NT2/D1 (cell line): ENCODE results near the gene FOSB.
A peak's percentile ranks its signal among the peaks of the same experiment; 100 is the strongest.
"Not testable (repeated sequence)": the region's sequence is repeated elsewhere in the genome, so short reads cannot be mapped to it uniquely, and the experiment has no call there.

ENCODE experiments used
- DNase-seq: peaks from one replicate; pipeline ENCODE4 v3.0.0-alpha.2; 2011; ENCODE audit warnings: low read depth, low spot score
- H3K27me3 ChIP-seq: 2 replicates; pipeline ENCODE4 v1.6.0; 2011; ENCODE audit warnings: mild to moderate bottlenecking; ENCODE audit not compliant: insufficient read length, insufficient read depth
- H3K36me3 ChIP-seq: 2 replicates; pipeline ENCODE4 v1.6.1; 2011; ENCODE audit warnings: mild to moderate bottlenecking, low read length, mixed read lengths; ENCODE audit not compliant: insufficient read depth, insufficient read length
- H3K4me1 ChIP-seq: 2 replicates; pipeline ENCODE4 v1.5.1; 2011; ENCODE audit not compliant: insufficient read depth, insufficient read length
- H3K4me3 ChIP-seq: 2 replicates; pipeline ENCODE4 v1.5.1; 2011; ENCODE audit warnings: low read depth; ENCODE audit not compliant: insufficient read length
- H3K9ac ChIP-seq: 2 replicates; pipeline ENCODE4 v1.6.0; 2011; ENCODE audit warnings: low read depth; ENCODE audit not compliant: insufficient read length
- H3K9me3 ChIP-seq: 2 replicates; pipeline ENCODE4 v1.5.1; 2011; ENCODE audit warnings: mild to moderate bottlenecking, low read length; ENCODE audit not compliant: insufficient read depth
- SUZ12 ChIP-seq: IDR thresholded peaks from 2 replicates; pipeline ENCODE4 v1.6.1; 2011; ENCODE audit not compliant: insufficient read length, insufficient read depth; ENCODE audit errors: extremely low read depth
- YY1 ChIP-seq: IDR thresholded peaks from 2 replicates; pipeline ENCODE4 v1.6.1; 2011; ENCODE audit not compliant: insufficient read length, insufficient read depth
- ZNF274 ChIP-seq: IDR thresholded peaks from 2 replicates; pipeline ENCODE4 v1.6.1; 2011; ENCODE audit warnings: mild to moderate bottlenecking, low read depth, low read length

FOSB gene

GRCh38 chr19:45423033-45423588 lies 44.7 kb upstream of the FOSB start:
- Histone ChIP-seq H3K4me3 (peak overlapping the region; percentile 75), H3K27me3 (no peaks in the 10 kb centered on the region), H3K9me3 (no peaks in the 10 kb centered on the region), H3K4me1 (peaks cover 2% of the 10 kb centered on the region), H3K9ac (peak overlapping the region; percentile 79), H3K36me3 (peaks cover 31% of the 10 kb centered on the region)
- TF ChIP-seq ZNF274 (no peak), YY1 (no peak), SUZ12 (no peak)
- DNase-seq: no peak

- Histone ChIP-seq H3K9me3 (no peaks in the 10 kb centered on the region), H3K4me3 (peak within 1 kb of the TSS; percentile 75), H3K9ac (peak within 1 kb of the TSS; percentile 79), H3K4me1 (peaks cover 2% of the 10 kb centered on the region), H3K36me3 (peaks cover 29% of the 10 kb centered on the region), H3K27me3 (no peaks in the 10 kb centered on the region)
- TF ChIP-seq ZNF274 (no peak), YY1 (no peak), SUZ12 (no peak)
- peak; percentile 93 for DNase-seq
Measured at GRCh38 chr19:45423589-45424190, 44.1 kb upstream of the FOSB start, which contains the start of gene ERCC1. Gene ERCC1, minus strand, starts transcription at chr19:45423917. Its CDS starts 543 bp downstream, at chr19:45423374.

- no peak for DNase-seq
- peaks cover 21% of the 10 kb centered on the region for H3K36me3 ChIP-seq
- peak overlapping the region; percentile 76 for H3K9ac ChIP-seq
- H3K4me3 ChIP-seq: peak overlapping the region; percentile 48
- no peak for TF ChIP-seq SUZ12
- no peak for TF ChIP-seq ZNF274
- TF ChIP-seq YY1: no peak
- H3K4me1 ChIP-seq: peaks cover 2% of the 10 kb centered on the region
- no peaks in the 10 kb centered on the region for H3K9me3 ChIP-seq
- H3K27me3 ChIP-seq: no peaks in the 10 kb centered on the region
Measured at GRCh38 chr19:45424191-45425058, 43.4 kb upstream of the FOSB start.

GRCh38 chr19:45428384-45429231 lies 39.2 kb upstream of the FOSB start:
- Histone ChIP-seq H3K9me3 (no peaks in the 10 kb centered on the region), H3K36me3 (no peaks in the 10 kb centered on the region), H3K27me3 (no peaks in the 10 kb centered on the region), H3K4me1 (peaks cover 2% of the 10 kb centered on the region), H3K4me3 (peak overlapping the region; percentile 51), H3K9ac (peak overlapping the region; percentile 79)
- TF ChIP-seq ZNF274 (no peak), YY1 (no peak), SUZ12 (no peak)
- DNase-seq: no peak

- H3K4me3 ChIP-seq, H3K27me3 ChIP-seq, H3K9me3 ChIP-seq, DNase-seq, H3K36me3 ChIP-seq, H3K4me1 ChIP-seq, H3K9ac ChIP-seq: not testable (repeated sequence)
Measured at GRCh38 chr19:45429896-45430295, 37.9 kb upstream of the FOSB start.

- H3K9ac ChIP-seq, H3K27me3 ChIP-seq, H3K4me1 ChIP-seq, H3K36me3 ChIP-seq, H3K4me3 ChIP-seq, H3K9me3 ChIP-seq, DNase-seq: not testable (repeated sequence)
Measured at GRCh38 chr19:45431008-45431407, 36.8 kb upstream of the FOSB start.

- not testable (repeated sequence) for H3K36me3 ChIP-seq, H3K4me3 ChIP-seq, H3K4me1 ChIP-seq, DNase-seq, H3K27me3 ChIP-seq, H3K9ac ChIP-seq, H3K9me3 ChIP-seq
Measured at GRCh38 chr19:45432543-45432942, 35.3 kb upstream of the FOSB start.
